CD4-positive, alpha-beta T cell (primary cell): Measurements from ENCODE around the gene FLNC. TPM values are rescaled to one million over a fixed set of nuclear protein-coding genes. Genes with fewer than 3 reads are reported as not detected.

ENCODE experiments used
- ATAC-seq: fragments of 200-7000 bp; cut with Tn5 transposase; one replicate; pipeline ENCODE4 v1.10.0; 2022; ENCODE audit warnings: mild to moderate bottlenecking; ENCODE audit not compliant: poor library complexity
- CTCF ChIA-PET: fragments of 350-600 bp; sonication (Branson Sonifier 250); formaldehyde crosslinking; loops from one replicate; lab custom pipeline; 2021; ENCODE audit warnings: antibody characterized with exemption, inconsistent platforms; lab: Charles Lee
- POLR2A ChIA-PET: fragments of 350-600 bp; sonication (Branson Sonifier 250); formaldehyde crosslinking; loops from one replicate; lab custom pipeline; 2021; ENCODE audit warnings: antibody characterized with exemption, inconsistent platforms; lab: Charles Lee
- DNase-seq, 14 experiments: peaks; one replicate each; pipeline ENCODE4 v3.0.0-alpha.2; 2013 to 2020; ENCODE audit warnings: mixed read lengths in 2 of 14
- H3K27ac ChIP-seq, 2 donors: one replicate each; pipeline versions ENCODE4 v1.5.1 to v1.7.0; 2013; ENCODE audit warnings: low read length in 2 of 2, low read depth in 1 of 2, mild to moderate bottlenecking in 1 of 2
- H3K27me3 ChIP-seq, 2 experiments: 1 replicate in 1 of 2; 2 replicates in 1 of 2; pipeline versions ENCODE4 v1.6.1 to v1.7.0; 2013; ENCODE audit warnings: low read length in 2 of 2, control low read depth in 1 of 2, mild to moderate bottlenecking in 1 of 2, moderate library complexity in 1 of 2; ENCODE audit not compliant: insufficient read depth in 2 of 2, control insufficient read depth in 1 of 2
- H3K36me3 ChIP-seq: one replicate; pipeline ENCODE4 v1.6.1; 2013; ENCODE audit warnings: low read length, control low read depth; ENCODE audit not compliant: insufficient read depth
- H3K4me1 ChIP-seq: one replicate; pipeline ENCODE4 v1.6.1; 2013; ENCODE audit warnings: low read length, control low read depth; ENCODE audit not compliant: insufficient read depth
- H3K4me3 ChIP-seq: one replicate; pipeline ENCODE4 v1.5.1; 2013; ENCODE audit warnings: mild to moderate bottlenecking, low read length, moderate library complexity
- H3K9me3 ChIP-seq, 2 experiments: 1 replicate in 1 of 2; 2 replicates in 1 of 2; pipeline versions ENCODE4 v1.6.1 to v1.7.0; 2013; ENCODE audit warnings: low read length in 2 of 2, mild to moderate bottlenecking in 2 of 2, control low read depth in 1 of 2, moderate library complexity in 1 of 2; ENCODE audit not compliant: control insufficient read depth in 1 of 2, insufficient read depth in 1 of 2
- H3K27ac Mint-ChIP-seq: one replicate; pipeline ENCODE4 v1.8.0; 2020; ENCODE audit warnings: mixed read lengths
- H3K27me3 Mint-ChIP-seq: one replicate; pipeline ENCODE4 v1.8.0; 2021; ENCODE audit warnings: mixed read lengths
- H3K36me3 Mint-ChIP-seq: one replicate; pipeline ENCODE4 v1.8.0; 2021; ENCODE audit warnings: low read depth, mixed read lengths
- H3K4me1 Mint-ChIP-seq: one replicate; pipeline ENCODE4 v1.8.0; 2021; ENCODE audit warnings: low read depth, mixed read lengths
- H3K4me3 Mint-ChIP-seq: one replicate; pipeline ENCODE4 v1.8.0; 2020; ENCODE audit warnings: mild to moderate bottlenecking, mixed read lengths
- H3K9me3 Mint-ChIP-seq: one replicate; pipeline ENCODE4 v1.8.0; 2020; ENCODE audit warnings: mixed read lengths
- CTCF ChIP-seq: fragments of 200-600 bp; IDR thresholded peaks from one replicate; pipeline ENCODE4 v1.8.0; 2022; ENCODE audit warnings: antibody characterized with exemption, mild to moderate bottlenecking
- intact Hi-C, 2 experiments: fragments of 100-400 bp; cut with DNase I in 1 of 2; cut with micrococcal nuclease in 1 of 2; formaldehyde crosslinking; loops; one replicate each; pipeline versions ENCODE4 v1.15.1 to v1.9.0; 2023 to 2025; cut with DNase I, micrococcal nuclease
- total RNA-seq, 174 experiments: library from RNA in 2 of 174; stranded (reverse) in 2 of 174; gene quantifications; one replicate each; pipeline ENCODE4 v1.2.3 and lab custom pipeline; 2021 to 2026

Gene FLNC
- total RNA-seq, 2 experiments from 2014 or later: 0.06 to 0.08 TPM

GRCh38 chr7:128799451-128799850, 30.8 kb upstream of the FLNC start:
- H3K4me3 Mint-ChIP-seq: no peak overlapping the region
- POLR2A ChIA-PET: no interaction called here
- ATAC-seq (no peak), DNase-seq (no peak)
- peaks cover 2% of the 10 kb centered on the region for H3K36me3 ChIP-seq
- intact Hi-C loops: no loop called here
- no peak overlapping the region for H3K4me3 ChIP-seq
- H3K27me3 Mint-ChIP-seq: no peaks in the 10 kb centered on the region
- CTCF ChIA-PET: no interaction called here
- H3K4me1 ChIP-seq: no peaks in the 10 kb centered on the region
- H3K9me3 ChIP-seq: no peaks in the 10 kb centered on the region
- no peak for TF ChIP-seq CTCF
- no peaks in the 10 kb centered on the region for H3K27me3 ChIP-seq
- peaks cover 8% of the 10 kb centered on the region for H3K36me3 Mint-ChIP-seq
- H3K27ac Mint-ChIP-seq: no peak overlapping the region
- H3K9me3 Mint-ChIP-seq: no peaks in the 10 kb centered on the region
- no peaks in the 10 kb centered on the region for H3K4me1 Mint-ChIP-seq
- no peak overlapping the region for H3K27ac ChIP-seq

- Mint-ChIP-seq H3K27ac (no peak overlapping the region), H3K36me3 (peaks cover 15% of the 10 kb centered on the region), H3K4me1 (no peaks in the 10 kb centered on the region), H3K27me3 (no peaks in the 10 kb centered on the region), H3K9me3 (no peaks in the 10 kb centered on the region), H3K4me3 (no peak overlapping the region)
- POLR2A ChIA-PET: no interaction called here
- H3K27ac ChIP-seq: no peak overlapping the region
- no peak overlapping the region for H3K4me3 ChIP-seq
- H3K4me1 ChIP-seq: no peaks in the 10 kb centered on the region
- ATAC-seq (no peak), DNase-seq (no peak)
- intact Hi-C loops: no loop called here
- TF ChIP-seq CTCF: no peak
- no peaks in the 10 kb centered on the region for H3K9me3 ChIP-seq
- H3K36me3 ChIP-seq: peaks cover 3% of the 10 kb centered on the region
- CTCF ChIA-PET: no interaction called here
- no peaks in the 10 kb centered on the region for H3K27me3 ChIP-seq
Observed at GRCh38 chr7:128800567-128800966, 29.6 kb upstream of the FLNC start.

- Histone ChIP-seq H3K27ac (no peak overlapping the region), H3K4me1 (no peaks in the 10 kb centered on the region), H3K9me3 (no peaks in the 10 kb centered on the region), H3K4me3 (no peak overlapping the region), H3K27me3 (no peaks in the 10 kb centered on the region), H3K36me3 (peaks cover 6% of the 10 kb centered on the region)
- H3K4me3 Mint-ChIP-seq: no peak overlapping the region
- no peak overlapping the region for H3K27ac Mint-ChIP-seq
- CTCF ChIA-PET: no interaction called here
- H3K27me3 Mint-ChIP-seq: no peaks in the 10 kb centered on the region
- DNase-seq: no peak
- no peaks in the 10 kb centered on the region for H3K9me3 Mint-ChIP-seq
- intact Hi-C loops: no loop called here
- peaks cover 17% of the 10 kb centered on the region for H3K36me3 Mint-ChIP-seq
- H3K4me1 Mint-ChIP-seq: no peaks in the 10 kb centered on the region
- POLR2A ChIA-PET: no interaction called here
- no peak for ATAC-seq
- TF ChIP-seq CTCF: no peak
Observed at GRCh38 chr7:128801003-128801402, 29.2 kb upstream of the FLNC start.
